Retinal pigment epithelial cell (primary cell): ENCODE measurements around the gene MYH11.
"Not testable (repeated sequence)": the region's sequence is repeated elsewhere in the genome, so short reads cannot be mapped to it uniquely, and the experiment has no call there.

Experiments
- DNase-seq: peaks from one replicate; pipeline ENCODE4 v3.0.0-alpha.2; 2010; ENCODE audit warnings: low read depth
- H3K4me3 ChIP-seq: 2 replicates; pipeline ENCODE4 v1.5.1; 2011; ENCODE audit warnings: mild to moderate bottlenecking, low read length, control low read depth, moderate library complexity
- CTCF ChIP-seq: conservative IDR thresholded peaks from 2 replicates; pipeline ENCODE4 v1.5.1; 2011; ENCODE audit warnings: low read depth, low read length, control low read depth, inconsistent platforms

Gene MYH11

DNA sequence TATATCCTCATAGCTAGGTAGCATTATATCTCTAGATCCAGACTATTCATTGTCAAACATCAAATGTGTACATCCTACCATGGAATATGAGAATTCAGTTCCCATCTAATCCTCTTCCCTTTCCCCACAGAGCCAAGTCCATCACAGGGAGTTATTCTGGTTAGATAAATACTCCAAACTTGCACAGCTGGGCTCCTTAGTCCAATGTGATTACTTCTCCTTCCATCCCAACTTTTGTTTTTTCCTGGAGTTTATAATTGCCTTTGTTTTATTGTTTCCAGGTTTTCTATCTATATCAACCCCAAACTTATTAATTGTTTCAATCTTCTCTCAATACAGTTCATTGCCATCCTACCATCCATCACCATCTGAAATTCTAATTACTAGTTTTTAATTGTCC lies 59.9 kb downstream of the MYH11 start:
- H3K4me3 ChIP-seq, result no peak overlapping the region
- TF ChIP-seq CTCF, result no peak
- DNase-seq, result no peak

DNA sequence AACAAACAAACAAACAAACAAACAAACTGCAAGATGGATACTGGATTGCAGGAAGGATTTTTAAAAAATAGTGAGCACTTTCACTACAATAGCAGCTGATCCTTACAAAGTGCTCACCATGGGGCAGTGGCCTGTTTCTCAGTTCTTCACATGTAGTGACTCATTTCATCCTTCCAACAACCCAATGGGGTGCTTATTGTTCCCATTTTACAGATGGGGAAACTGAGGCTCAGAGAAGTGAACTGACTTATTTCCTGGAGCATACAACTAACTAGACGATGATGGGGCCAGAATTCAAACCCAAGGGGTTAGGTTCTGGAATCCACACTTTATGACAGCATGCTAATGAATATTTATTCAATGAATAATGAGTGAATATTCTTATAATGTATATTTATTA lies 61.2 kb downstream of the MYH11 start:
- no peak for TF ChIP-seq CTCF
- no peak for DNase-seq
- H3K4me3 ChIP-seq, result no peak overlapping the region

DNA sequence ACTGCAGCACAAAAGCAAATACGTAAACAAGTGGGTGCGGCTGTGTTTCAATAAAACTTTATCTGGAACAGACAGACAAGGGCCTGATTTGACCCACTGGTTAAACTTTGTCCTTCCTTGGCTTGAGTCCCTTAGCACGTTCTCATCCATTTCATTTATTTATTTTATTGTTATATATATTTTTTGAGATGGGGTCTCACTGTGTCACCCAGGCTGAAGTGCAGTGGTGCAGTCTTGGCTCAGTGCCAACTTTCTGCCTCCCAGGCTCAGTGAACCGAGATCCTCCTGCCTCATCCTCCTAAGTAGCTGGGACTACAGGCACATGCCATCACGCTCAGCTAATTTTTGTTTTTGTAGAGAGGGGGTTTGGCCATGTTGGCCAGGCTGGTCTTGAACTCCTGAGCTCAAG lies 64.3 kb downstream of the MYH11 start:
- H3K4me3 ChIP-seq, result no peak overlapping the region
- no peak for TF ChIP-seq CTCF
- no peak for DNase-seq

DNA sequence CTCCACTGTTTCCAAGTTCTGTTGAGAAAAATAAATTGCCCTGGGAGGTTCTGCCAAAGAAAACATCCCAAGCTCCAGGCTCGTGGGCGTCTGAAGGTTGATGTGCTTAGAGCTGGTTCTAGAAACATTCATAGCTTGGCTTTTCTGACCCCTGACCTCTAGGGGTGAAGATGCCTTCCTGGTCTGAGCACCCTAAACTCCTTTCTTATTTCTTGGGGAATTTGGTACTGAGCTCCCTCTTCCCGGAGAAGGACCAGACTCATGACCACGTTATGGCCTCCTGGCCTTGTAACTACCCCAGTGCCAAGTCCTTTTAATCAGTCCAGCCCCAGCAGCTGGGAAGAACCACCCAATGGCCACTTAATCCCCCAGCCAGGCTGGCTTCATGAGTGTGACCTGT lies 66.4 kb downstream of the MYH11 start:
- H3K4me3 ChIP-seq, result no peak overlapping the region
- no peak for TF ChIP-seq CTCF
- no peak for DNase-seq

GRCh38 chr16:15789816-15790215 lies 67.0 kb downstream of the MYH11 start:
- not testable (repeated sequence) for DNase-seq, H3K4me3 ChIP-seq

DNA sequence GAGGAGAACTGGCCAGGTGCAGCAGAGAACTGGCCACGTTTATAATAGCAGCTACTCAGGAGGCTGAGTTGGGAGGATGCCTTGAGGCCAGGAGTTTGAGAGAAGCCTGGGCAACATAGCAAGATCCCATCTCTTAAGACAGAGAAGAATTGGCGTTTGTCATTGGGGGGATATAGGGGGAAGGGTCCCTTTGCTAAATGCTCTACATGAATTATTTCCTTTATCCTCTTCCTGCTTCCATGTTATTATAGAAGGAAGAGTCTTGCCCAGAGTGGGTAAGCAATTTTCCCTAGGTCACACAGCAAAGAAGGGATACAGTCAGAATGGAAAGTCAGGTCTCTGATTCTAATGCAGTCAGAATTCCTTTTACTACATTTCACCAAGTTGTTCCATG lies 68.0 kb downstream of the MYH11 start:
- H3K4me3 ChIP-seq, result no peak overlapping the region
- no peak for DNase-seq
- no peak for TF ChIP-seq CTCF

GRCh38 chr16:15786501-15786900 lies 70.3 kb downstream of the MYH11 start:
- no peak for DNase-seq
- no peak for TF ChIP-seq CTCF
- no peak overlapping the region for H3K4me3 ChIP-seq

DNA sequence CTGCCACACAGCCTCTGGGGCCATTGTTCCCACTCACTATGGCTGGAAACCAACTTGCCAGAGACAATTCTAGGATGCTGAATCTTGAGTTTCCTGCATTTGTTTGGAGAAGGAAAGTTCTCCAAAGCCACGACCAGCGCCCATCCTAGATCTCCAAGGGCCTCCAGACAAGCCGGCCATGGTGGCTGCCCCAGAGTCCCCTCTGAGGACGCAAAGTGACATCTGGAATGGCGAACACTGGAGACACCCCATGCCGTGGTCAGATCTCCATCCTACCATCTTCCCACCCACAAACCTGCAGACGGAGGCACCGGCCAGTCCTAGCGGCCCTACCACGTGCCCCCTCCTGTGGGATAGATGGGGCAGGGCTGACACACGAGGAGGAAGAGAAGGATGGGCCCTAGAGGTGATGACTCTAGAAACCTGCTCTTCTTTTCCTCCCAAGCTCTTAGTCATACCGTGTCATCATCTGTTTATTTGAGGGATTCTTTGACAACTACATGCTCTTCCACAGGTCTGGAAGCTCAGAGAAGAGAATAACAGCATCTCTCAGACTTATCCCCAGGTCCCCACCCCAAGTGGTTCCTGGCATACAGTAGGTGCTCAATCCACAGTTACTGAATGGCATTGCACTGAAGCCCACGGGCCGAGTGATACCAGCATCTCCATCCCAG lies 71.3 kb downstream of the MYH11 start:
- no peak for TF ChIP-seq CTCF
- no peak for DNase-seq
- H3K4me3 ChIP-seq, result no peak overlapping the region
